AG09319 (cell line): ENCODE results near the gene G6PC1.
"Not testable (repeated sequence)": the region's sequence is repeated elsewhere in the genome, so short reads cannot be mapped to it uniquely, and the experiment has no call there.

Experiments
- DNase-seq: peaks from one replicate; pipeline ENCODE4 v3.0.0-alpha.2; 2010; ENCODE audit warnings: low read depth; ENCODE audit errors: extremely low read depth
- TF ChIP-seq, protein P1 (sequence below): IDR thresholded peaks from 2 replicates; pipeline ENCODE4 v1.5.1; 2011; ENCODE audit warnings: low read depth, mild to moderate bottlenecking, inconsistent platforms, low read length, moderate library complexity

G6PC1 gene

DNA sequence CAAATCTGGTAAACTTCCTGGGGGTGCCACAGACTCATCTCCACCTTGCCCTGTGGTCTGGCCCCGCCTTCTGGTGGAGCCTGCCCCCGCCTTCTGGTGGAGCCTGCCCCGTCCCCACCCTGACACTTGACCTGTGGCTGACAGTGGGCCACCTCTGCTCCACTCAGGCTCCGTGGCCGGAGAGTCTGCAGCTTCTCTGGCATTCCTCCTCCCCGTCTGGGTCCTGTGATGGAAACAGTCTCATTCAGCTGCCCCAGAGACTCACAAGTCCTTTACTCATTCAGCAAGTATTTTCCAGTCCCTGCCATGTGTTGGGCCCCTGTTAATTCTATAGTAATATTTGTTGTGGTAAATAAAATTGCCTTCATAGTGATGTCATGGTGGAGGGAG is 21.0 kb upstream of the G6PC1 start:
- no peak for DNase-seq
- TF ChIP-seq, protein P1, sequence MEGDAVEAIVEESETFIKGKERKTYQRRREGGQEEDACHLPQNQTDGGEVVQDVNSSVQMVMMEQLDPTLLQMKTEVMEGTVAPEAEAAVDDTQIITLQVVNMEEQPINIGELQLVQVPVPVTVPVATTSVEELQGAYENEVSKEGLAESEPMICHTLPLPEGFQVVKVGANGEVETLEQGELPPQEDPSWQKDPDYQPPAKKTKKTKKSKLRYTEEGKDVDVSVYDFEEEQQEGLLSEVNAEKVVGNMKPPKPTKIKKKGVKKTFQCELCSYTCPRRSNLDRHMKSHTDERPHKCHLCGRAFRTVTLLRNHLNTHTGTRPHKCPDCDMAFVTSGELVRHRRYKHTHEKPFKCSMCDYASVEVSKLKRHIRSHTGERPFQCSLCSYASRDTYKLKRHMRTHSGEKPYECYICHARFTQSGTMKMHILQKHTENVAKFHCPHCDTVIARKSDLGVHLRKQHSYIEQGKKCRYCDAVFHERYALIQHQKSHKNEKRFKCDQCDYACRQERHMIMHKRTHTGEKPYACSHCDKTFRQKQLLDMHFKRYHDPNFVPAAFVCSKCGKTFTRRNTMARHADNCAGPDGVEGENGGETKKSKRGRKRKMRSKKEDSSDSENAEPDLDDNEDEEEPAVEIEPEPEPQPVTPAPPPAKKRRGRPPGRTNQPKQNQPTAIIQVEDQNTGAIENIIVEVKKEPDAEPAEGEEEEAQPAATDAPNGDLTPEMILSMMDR: no peak

DNA sequence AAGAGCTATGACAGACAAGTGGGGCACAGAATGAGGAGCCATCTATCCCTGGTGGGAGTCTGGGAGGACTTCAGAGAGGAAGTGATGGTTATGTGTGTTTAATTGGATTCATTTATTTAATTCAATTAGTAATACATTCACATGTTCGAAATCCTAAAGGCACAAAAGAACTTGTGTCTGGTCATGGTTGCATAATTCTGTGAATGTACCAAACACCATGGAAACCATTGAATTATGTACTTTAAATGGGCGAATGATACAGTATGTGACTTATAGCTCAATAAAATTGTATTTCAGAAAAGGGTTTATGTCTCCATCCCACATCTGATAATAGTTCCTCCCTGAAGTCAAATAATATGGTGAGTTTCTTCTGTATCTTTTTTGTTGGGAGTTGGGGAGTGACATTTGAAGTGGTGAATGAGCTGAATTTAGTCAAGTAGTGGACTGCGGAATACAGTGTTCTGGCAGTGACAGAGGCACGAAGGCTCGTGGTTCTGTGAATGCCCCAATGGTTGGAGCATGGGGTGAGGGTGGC is 19.8 kb upstream of the G6PC1 start:
- TF ChIP-seq, protein P1: no peak

DNA sequence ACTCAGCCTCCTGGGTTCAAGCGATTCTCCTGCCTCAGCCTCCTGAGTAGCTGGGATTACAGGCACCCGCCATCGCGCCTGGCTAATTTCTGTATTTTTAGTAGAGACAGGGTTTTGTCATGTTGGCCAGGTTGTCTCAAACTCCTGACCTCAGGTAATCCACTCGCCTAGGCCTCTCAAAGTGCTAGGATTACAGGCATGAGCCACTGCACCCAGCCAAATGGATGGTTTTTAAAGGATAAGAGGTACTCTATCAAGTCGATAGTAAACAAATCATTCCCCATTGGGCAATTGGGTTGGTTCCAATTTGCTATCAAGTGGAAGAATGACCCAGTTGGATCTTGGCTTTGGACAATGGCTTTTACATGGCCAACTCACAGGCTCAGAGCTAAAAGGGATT is 18.9 kb upstream of the G6PC1 start:
- DNase-seq: not testable (repeated sequence)

More for the DNA sequence above, 19.8 kb upstream of the G6PC1 start:
- DNase-seq: no peak

DNA sequence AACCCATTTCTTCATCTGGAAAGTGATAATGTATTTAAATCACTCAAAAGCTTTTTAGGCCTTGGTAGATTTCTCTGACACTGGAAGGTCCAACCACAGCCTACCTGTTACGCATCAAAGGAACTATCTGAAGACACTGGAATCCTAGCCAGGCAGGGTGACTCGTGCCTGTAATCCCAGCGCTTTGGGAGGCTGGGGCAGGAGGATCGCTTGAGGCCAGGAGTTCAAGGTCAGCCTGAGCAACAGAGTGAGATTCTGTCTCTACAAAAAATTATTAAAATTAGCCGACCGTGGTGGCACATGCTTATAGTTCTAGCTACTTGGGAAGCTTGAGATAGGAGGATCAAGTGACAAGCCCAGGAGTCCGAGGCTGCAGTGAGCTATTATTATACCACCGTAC is 18.4 kb upstream of the G6PC1 start:
- TF ChIP-seq, protein P1: no peak
- no peak for DNase-seq

DNA sequence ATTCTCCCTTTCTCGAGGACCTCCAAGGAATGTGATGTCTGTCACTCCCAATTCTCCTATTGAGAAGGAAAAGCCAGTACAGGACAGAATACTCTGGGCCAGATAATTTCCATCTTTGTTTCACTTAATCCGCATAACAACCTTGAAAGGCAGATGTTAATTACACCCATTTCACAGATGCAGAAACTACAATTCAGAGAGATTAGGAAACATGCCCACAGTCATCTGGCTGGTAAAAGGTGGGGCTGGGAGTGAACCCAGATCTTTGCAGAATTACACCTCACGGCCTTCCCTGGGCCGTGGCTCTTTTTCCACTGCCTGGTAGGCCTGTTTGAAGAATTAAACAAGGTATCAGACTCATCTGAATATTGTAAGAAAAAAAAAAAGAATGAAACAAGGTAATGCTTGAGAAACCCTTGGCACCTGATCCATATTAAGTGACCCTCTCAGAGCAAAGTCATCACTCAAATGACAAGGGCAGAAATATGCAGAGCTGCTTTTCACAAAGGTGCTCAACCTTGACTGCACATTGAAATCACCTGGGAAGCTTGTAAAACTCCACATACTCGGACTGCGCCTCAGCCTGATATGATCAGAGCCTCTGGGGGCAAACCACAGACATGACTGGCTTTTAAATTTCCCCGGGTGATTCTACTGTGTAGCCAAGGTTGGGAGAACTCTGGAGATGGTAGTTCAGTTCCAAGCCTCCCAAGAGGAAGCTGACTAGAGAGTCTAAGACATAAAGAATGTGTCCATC is 16.6 kb upstream of the G6PC1 start:
- DNase-seq: no peak
- TF ChIP-seq, protein P1: no peak

DNA sequence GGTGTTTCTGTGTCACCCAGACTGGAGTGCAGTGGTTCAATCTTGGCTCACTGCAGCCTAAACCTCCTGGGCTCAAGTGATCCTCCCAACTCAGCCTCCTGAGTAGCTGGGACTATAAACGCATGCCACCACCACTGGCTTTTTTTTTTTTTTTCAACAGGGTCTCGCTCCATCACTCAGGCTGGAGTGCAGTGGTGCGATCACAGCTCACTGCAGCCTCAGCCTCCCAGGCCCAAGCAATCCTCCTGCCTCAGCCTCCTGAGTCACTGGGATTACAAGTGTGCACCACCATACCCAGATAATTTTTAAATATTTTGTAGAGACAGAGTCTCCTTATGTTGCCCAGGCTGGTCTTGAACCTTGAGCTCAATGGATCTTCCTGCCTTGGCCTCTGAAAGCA is 14.8 kb upstream of the G6PC1 start:
- not testable (repeated sequence) for DNase-seq

DNA sequence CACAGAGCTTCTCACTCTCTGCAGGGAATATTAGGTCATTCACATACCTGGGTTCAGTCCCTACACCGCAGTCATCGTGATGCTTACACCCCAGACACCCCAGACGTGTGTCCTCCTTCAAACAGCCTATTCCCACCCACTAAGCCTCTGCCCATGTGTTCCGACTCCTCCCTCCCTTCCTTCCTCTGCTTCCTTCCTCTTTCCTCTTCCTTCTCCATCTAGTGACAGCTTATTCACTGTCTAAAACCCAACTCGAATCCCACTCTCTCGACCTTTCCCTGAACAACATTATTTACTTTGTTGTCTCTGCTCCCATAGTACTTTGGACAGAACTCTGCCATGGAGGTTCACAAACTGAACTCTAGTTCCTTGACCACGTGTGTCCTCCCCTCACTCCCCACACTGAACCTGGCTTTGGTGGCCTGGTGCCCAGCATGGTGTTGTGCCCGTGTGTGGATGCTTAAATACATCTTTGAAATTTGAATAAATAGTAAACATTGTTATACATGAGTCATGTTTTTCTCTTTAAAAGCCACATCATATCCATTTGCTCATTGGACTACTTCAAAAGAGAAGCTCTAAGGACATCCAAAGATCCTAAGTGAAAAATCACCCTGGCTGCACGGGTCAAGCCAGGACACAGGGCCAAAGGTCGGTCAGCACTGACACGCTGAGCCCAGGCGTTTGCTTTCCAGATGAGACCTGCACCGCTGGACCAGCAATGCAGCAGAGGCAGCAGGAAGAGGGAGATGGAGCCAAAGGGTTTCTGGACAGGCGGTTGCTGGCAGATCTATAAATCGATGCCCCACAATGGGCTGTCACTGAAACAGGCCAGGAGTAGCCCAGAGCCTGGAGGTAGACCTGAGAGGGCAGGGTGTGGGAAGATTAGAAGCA is 14.1 kb upstream of the G6PC1 start:
- TF ChIP-seq, protein P1: no peak
- DNase-seq: no peak

DNA sequence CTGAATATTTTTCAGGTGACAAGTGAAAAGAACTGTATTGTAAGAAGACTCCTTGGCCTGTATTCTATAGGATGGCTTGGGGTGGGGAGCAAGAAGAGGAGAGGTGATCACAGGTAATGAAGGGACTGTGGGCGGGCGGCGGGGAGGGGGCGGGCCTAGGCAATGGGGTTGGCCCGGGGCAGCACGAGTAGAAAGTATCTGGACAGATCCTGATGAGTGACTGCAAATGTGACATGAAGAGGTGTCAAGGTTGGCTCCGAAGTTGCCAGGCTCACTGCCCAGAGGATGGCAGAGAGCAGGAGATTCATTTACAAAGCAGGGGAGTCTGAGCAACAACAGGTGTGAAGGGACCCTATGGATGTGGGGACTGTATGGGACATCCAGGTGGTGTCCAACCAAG is 10.8 kb upstream of the G6PC1 start:
- DNase-seq: no peak
- TF ChIP-seq, protein P1: no peak
